ENCODE results near the gene DENND1A.
A peak's percentile ranks its signal among the peaks of the same experiment; 100 is the strongest.

Gene DENND1A

DNA sequence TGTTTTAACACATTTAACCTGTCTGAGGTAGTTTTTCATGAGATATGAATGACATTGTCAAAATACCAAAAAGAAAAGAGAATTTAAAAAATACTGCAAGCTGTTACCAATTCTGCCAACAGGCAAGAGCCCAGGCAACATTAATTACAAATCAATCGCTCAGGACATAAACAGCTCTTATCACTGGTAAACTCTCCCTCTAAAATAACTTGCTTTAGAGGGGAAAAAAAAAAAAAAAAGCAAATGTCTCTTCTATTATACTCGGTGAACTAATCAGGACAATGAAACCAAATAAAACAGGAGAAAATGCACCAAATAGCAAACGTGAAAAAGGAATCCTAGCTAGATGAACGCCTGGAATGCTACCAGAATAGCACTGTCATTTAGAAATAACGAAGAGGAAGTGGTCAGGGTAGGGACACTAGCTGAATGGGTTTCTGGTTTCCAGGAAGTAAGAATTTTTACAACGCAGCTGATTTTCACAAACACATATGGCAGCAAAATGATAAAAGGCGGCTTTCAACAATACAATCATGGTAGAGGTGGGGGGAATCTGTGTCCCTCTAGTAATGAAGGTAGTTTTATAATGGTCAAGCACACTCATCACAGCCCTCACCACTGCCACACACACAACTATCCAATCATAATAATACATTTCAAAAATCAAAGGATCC lies 94.9 kb downstream of the DENND1A start:
- TF ChIP-seq, protein P1, sequence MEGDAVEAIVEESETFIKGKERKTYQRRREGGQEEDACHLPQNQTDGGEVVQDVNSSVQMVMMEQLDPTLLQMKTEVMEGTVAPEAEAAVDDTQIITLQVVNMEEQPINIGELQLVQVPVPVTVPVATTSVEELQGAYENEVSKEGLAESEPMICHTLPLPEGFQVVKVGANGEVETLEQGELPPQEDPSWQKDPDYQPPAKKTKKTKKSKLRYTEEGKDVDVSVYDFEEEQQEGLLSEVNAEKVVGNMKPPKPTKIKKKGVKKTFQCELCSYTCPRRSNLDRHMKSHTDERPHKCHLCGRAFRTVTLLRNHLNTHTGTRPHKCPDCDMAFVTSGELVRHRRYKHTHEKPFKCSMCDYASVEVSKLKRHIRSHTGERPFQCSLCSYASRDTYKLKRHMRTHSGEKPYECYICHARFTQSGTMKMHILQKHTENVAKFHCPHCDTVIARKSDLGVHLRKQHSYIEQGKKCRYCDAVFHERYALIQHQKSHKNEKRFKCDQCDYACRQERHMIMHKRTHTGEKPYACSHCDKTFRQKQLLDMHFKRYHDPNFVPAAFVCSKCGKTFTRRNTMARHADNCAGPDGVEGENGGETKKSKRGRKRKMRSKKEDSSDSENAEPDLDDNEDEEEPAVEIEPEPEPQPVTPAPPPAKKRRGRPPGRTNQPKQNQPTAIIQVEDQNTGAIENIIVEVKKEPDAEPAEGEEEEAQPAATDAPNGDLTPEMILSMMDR (conservative IDR thresholded peaks at IDR 0.05; ENCODE audit: control insufficient read depth, insufficient read depth, low read depth, low read length): no peak
- no peak overlapping the region for H3K4me3 ChIP-seq (ENCODE audit: control insufficient read depth, low read depth, low read length)
- no peak for DNase-seq (ENCODE audit: low read depth)

DNA sequence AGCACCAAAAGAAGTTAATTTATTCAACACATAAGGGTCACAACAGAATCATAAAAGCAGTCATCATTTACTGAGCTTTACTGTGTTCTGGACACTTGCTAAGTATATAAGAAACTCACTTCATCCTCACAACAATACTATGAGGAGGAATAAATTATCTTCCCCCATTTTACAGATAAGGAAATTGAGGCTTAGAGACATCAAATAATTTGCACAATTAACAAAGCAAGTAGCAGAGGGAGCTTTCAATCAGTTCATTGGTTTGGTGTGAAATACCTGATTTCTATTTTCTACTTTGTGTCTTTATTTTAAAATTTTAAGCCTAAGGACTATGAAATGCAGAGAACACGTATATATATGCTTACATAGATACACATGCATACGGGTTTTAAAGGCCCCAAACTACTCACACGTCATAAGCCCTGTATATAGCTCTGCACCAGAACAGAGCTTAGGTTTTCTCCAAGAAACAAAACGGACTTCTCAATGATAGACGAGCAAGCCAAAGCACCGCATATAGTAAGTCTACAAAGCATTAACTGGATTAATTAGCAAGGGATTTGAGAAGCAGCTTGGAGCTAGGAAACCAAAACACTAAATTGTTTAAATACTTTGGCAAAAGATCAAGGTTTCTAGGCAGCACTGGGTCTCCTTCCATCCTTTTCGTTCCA lies 95.6 kb downstream of the DENND1A start:
- no peak for DNase-seq (ENCODE audit: low read depth)

DNA sequence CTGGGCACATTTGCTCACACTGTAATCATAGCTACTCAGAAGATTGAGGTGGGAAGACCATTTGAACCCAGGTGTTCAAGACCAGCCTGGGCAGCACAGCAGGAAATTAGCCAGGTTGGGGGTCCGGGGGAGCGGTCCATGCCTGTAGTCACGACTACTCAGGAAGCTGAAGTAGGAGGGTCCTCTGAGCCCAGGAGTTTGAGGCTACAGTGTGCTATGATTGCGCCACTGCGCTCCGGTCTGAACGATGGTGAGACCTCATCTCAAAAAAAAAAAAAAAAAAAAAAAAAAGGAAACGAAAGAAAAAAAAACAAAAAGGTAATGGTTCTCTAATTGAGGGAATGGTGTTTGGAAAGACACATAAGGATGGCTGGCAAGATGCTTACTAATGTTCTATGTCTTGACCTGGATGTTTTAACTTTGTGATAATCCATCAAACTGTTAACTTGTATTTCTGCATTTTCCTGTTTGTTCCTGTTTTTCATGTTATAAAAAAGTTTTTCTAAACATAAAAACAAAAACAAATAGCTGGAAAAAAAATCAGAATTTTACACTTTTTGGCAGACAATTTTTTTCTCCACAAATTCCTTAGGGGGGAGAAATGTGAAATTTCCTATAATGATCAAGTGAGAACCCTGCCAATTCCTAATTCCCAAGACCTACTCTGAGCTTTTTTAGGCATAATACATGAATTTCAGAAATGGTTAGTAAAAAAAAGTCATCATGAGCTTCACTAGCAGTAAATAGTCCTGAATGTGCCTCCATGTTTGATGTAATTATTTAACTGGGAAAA lies 96.9 kb downstream of the DENND1A start:
- TF ChIP-seq, protein P1 (conservative IDR thresholded peaks at IDR 0.05; ENCODE audit: control insufficient read depth, insufficient read depth, low read depth, low read length): no peak
- H3K4me3 ChIP-seq (ENCODE audit: control insufficient read depth, low read depth, low read length): no peak overlapping the region
- DNase-seq (ENCODE audit: low read depth): no peak

More for the DNA sequence above, 95.6 kb downstream of the DENND1A start:
- H3K4me3 ChIP-seq (ENCODE audit: control insufficient read depth, low read depth, low read length): no peak overlapping the region
- TF ChIP-seq, protein P1 (conservative IDR thresholded peaks at IDR 0.05; ENCODE audit: control insufficient read depth, insufficient read depth, low read depth, low read length): no peak

DNA sequence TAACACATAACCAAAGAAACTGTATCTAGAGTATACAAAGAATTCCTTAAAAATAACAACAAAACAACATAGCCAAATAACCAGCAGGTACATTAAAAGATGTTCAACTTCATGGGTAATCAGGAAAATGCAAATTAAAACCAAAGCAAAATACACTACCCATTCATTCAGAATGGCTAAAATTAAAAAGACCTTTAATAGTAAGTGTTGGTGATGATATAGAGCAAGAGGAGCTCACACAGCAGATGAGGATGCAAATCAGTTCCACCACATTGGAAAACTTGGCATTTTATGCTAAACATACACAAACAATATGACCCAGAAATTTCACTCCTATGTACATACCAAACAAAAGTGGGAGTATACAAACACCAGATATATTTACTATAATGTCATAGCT lies 97.8 kb downstream of the DENND1A start:
- TF ChIP-seq, protein P1 (conservative IDR thresholded peaks at IDR 0.05; ENCODE audit: control insufficient read depth, insufficient read depth, low read depth, low read length): no peak
- no peak overlapping the region for H3K4me3 ChIP-seq (ENCODE audit: control insufficient read depth, low read depth, low read length)
- DNase-seq (ENCODE audit: low read depth): no peak

DNA sequence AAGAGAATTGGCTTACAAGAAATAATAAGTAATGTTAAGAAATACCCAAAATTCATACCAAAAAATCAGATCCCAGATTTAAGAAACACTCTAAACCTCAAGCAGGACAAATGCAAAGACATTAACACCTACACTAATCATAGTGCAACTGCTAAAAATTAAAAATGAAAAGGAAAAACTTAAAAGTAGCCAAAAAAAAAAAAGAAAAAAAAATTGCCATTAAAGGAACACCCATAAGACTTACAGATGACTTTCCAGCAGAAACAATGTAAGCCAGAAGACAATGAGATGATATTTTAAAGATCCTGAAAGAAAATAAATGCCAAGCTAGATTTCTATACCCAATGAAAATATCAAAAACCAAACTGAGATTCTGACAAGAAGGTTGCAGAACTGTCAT lies 101.5 kb downstream of the DENND1A start:
- H3K4me3 ChIP-seq (ENCODE audit: control insufficient read depth, low read depth, low read length): no peak overlapping the region
- TF ChIP-seq, protein P1 (conservative IDR thresholded peaks at IDR 0.05; ENCODE audit: control insufficient read depth, insufficient read depth, low read depth, low read length): no peak

DNA sequence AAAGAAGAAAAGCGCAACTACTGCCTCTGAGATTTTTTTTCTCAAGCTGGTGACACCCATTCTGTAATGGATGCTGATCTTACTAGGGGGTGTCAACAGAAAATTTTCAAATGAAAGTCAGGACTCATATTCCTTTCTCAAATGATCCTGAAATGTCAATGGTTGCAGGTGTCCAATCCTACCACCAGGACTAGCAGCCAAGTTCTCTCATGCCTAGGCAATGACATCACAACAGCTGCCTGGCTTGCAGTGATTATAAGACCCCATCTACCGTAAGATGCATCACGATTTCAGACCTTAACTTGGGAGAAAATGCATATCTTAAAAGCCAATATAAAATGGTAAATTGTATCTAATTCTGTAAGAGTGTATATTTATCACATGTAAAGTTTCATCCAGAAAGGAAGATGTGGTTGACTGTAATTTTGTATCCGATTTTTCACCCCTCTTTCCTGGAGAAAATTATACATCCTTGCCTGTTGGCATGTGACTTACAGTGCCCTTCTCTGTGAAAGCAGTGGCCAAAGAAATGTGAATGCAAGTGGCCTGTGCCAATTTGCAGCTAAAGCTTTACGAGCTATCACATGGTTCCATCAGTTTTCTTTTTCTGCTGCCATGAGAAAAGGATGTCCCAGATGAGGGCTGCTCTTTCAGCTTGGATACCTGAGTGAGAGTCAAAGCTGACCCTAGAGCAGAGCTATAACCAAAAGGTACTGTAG lies 104.4 kb downstream of the DENND1A start:
- no peak overlapping the region for H3K4me3 ChIP-seq (ENCODE audit: control insufficient read depth, low read depth, low read length)
- TF ChIP-seq, protein P1 (conservative IDR thresholded peaks at IDR 0.05; ENCODE audit: control insufficient read depth, insufficient read depth, low read depth, low read length): peak; percentile 38
- DNase-seq (ENCODE audit: low read depth): peak; percentile 44

More for the DNA sequence above, 101.5 kb downstream of the DENND1A start:
- DNase-seq (ENCODE audit: low read depth): no peak
